ENCODE results near the gene HHAT. TPM values are rescaled to one million over a fixed set of nuclear protein-coding genes. Genes with fewer than 3 reads are reported as not detected.

Gene HHAT
- total RNA-seq, 1 donor from 2014 or later = 4.3 TPM

DNA sequence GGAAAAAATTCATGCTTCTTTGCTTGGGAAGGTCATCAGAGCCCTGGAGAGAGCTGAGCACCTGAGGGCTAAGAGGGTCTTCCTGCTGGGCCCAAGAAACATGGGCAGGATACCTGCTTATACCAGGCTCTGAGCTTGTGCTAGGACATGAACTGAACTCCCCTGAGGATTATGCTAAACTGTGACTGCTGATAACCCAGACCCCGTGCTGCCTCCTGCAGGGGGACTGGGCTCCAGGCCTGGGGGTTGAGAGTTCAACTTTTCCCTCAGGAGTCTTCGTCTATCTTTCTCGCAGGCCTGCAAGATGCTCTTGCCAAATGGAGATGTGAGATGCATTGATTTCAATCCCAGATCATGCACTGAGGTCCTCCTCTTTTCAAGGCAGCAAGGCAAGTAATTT lies 368.5 kb downstream of the HHAT start:
- TF ChIP-seq, protein P1, sequence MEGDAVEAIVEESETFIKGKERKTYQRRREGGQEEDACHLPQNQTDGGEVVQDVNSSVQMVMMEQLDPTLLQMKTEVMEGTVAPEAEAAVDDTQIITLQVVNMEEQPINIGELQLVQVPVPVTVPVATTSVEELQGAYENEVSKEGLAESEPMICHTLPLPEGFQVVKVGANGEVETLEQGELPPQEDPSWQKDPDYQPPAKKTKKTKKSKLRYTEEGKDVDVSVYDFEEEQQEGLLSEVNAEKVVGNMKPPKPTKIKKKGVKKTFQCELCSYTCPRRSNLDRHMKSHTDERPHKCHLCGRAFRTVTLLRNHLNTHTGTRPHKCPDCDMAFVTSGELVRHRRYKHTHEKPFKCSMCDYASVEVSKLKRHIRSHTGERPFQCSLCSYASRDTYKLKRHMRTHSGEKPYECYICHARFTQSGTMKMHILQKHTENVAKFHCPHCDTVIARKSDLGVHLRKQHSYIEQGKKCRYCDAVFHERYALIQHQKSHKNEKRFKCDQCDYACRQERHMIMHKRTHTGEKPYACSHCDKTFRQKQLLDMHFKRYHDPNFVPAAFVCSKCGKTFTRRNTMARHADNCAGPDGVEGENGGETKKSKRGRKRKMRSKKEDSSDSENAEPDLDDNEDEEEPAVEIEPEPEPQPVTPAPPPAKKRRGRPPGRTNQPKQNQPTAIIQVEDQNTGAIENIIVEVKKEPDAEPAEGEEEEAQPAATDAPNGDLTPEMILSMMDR (IDR thresholded peaks at IDR 0.05) = no peak
- H3K27me3 ChIP-seq = no peaks in the 10 kb centered on the region
- ATAC-seq (no peak), DNase-seq (no peak)
- H3K9me3 ChIP-seq = no peaks in the 10 kb centered on the region
- H3K4me3 ChIP-seq = no peak overlapping the region
- no peaks in the 10 kb centered on the region for H3K36me3 ChIP-seq
- intact Hi-C loops (cut with DNase I) = no loop called here
- H3K27ac ChIP-seq = no peak overlapping the region
- no peaks in the 10 kb centered on the region for H3K4me1 ChIP-seq

DNA sequence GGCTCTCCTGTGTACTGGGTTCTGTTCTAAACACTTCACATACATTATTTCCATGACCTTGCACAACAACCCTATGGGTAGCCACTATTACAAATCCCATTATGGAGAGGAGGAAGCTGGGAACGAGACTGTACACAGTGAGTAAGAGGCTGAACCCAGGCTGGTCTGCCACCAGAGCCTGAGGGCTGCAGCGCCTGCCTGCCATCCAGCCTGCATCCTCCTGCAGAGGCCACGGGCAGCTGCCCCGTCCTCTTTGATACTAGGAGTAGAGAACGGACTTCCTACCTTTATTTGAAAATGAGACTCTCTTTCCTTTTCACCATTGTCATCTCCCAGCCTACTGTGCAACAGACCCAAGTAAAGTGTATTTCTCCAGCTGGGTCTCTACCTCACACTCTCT lies 370.0 kb downstream of the HHAT start:
- no peak for ATAC-seq
- no peak for DNase-seq
- intact Hi-C loops (cut with DNase I) = no loop called here
- Histone ChIP-seq H3K27me3 (no peaks in the 10 kb centered on the region), H3K4me3 (no peak overlapping the region), H3K4me1 (no peaks in the 10 kb centered on the region), H3K36me3 (no peaks in the 10 kb centered on the region), H3K27ac (no peak overlapping the region), H3K9me3 (no peaks in the 10 kb centered on the region)
- TF ChIP-seq, protein P1 (IDR thresholded peaks at IDR 0.05) = no peak

DNA sequence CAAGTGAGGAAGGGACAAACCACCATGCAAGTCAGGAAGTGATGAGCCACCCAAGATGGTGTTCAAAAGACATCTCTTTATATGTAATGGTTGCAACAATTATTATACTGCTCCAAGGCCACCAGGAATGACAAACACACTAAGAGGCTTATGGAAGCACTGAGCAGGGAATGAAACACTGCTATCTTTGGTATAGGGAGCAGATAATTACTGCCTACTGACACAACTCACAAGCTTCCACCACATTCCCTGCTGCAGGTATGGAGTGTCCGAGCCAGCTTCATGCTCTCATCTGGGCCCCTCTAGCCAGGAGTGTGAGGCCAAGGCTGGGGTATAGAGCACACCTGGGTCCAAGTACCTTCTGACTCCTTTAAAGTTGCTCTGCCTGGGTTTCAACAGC lies 371.4 kb downstream of the HHAT start:
- intact Hi-C loops (cut with DNase I) = no loop called here
- TF ChIP-seq, protein P1 (IDR thresholded peaks at IDR 0.05) = no peak
- no peaks in the 10 kb centered on the region for H3K9me3 ChIP-seq
- H3K36me3 ChIP-seq = no peaks in the 10 kb centered on the region
- H3K27me3 ChIP-seq = no peaks in the 10 kb centered on the region
- no peaks in the 10 kb centered on the region for H3K4me1 ChIP-seq
- no peak for DNase-seq
- no peak for ATAC-seq
- H3K27ac ChIP-seq = no peak overlapping the region
- H3K4me3 ChIP-seq = no peak overlapping the region

DNA sequence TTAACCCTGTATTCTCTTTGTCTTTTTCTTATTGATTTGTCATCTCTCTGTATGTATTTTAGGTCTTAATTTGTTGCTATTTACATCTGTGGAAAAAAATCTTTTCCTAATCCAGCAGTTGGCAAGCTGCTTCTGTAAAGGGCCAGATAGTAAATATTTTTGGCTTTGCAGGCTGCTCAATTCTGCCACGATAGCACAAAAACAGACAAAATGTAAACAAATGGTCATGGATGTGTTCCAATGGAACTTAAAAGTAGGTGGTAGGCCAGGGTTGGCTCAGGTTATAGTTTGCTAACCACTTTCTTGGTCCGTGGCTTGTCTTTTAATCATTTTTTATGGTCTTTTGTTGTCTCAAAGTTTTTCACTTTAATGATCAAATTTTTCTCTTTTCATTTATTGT lies 371.8 kb downstream of the HHAT start:
- intact Hi-C loops (cut with DNase I) = no loop called here
- H3K36me3 ChIP-seq = no peaks in the 10 kb centered on the region
- H3K4me1 ChIP-seq = no peaks in the 10 kb centered on the region
- H3K9me3 ChIP-seq = no peaks in the 10 kb centered on the region
- no peaks in the 10 kb centered on the region for H3K27me3 ChIP-seq
- TF ChIP-seq, protein P1 (IDR thresholded peaks at IDR 0.05) = no peak
- ATAC-seq = no peak
- DNase-seq = no peak
- H3K4me3 ChIP-seq = no peak overlapping the region
- H3K27ac ChIP-seq = no peak overlapping the region

DNA sequence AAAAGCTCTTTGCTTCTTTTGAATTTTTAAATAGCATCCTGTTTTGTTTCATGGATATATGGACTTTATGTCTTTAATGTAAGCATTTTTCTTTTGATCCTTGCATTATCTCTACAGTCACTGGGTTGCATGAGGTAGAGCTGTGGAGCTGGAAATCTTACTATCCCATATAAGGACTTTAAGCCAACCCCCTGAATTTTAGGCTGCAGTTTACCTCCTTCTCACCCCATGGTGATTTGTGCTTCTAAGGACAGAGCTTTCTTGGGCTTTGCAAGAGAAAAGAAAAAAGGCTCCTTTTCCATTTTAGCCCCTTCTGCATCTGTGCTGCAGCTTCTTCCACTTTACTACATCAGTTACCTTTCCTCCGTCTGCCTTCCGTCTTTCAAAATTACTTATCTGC lies 373.8 kb downstream of the HHAT start:
- DNase-seq (no peak), ATAC-seq (no peak)
- no peaks in the 10 kb centered on the region for H3K9me3 ChIP-seq
- intact Hi-C loops (cut with DNase I) = no loop called here
- no peak overlapping the region for H3K4me3 ChIP-seq
- H3K36me3 ChIP-seq = no peaks in the 10 kb centered on the region
- H3K27ac ChIP-seq = no peak overlapping the region
- no peaks in the 10 kb centered on the region for H3K27me3 ChIP-seq
- TF ChIP-seq, protein P1 (IDR thresholded peaks at IDR 0.05) = no peak
- H3K4me1 ChIP-seq = no peaks in the 10 kb centered on the region

DNA sequence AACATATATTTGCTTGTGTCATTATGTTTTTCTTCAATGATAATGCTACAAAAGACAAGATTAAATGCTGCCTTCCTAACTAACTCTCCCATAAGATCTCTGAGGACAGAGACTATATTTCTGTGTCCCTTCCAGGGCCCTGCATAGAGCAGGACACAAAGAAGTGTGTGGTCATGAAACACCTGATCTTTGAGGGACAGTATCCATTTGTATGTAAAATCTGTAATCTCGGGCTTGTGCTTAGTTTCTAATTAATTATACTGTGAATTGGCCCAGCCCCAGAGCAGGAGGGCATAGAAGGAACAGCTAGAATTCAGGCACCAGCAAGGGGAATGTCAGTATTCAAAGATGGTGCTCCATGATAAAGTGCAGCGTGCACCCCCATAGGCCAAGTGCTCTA lies 374.9 kb downstream of the HHAT start:
- TF ChIP-seq, protein P1 (IDR thresholded peaks at IDR 0.05) = no peak
- Histone ChIP-seq H3K4me3 (no peak overlapping the region), H3K36me3 (no peaks in the 10 kb centered on the region), H3K9me3 (no peaks in the 10 kb centered on the region), H3K4me1 (no peaks in the 10 kb centered on the region), H3K27ac (no peak overlapping the region), H3K27me3 (no peaks in the 10 kb centered on the region)
- DNase-seq (no peak), ATAC-seq (no peak)
- intact Hi-C loops (cut with DNase I) = no loop called here

Data from upper lobe of right lung (tissue), 1 donor.